Mesothelial cell of epicardium (in vitro differentiated cells): Measurements from ENCODE around the gene FRMD1. TPM values are rescaled to one million over a fixed set of nuclear protein-coding genes. Genes with fewer than 3 reads are reported as not detected.

Experiments
- DNase-seq, 2 experiments: peaks; one replicate each; pipeline ENCODE4 v3.0.0; 2021; ENCODE audit warnings: low spot score in 2 of 2; ENCODE audit not compliant: unreplicated experiment in 2 of 2
- H3K27ac Mint-ChIP-seq: 2 replicates; pipeline ENCODE4 v1.8.0; 2021; ENCODE audit warnings: mixed read lengths
- H3K27me3 Mint-ChIP-seq: 2 replicates; pipeline ENCODE4 v1.8.0; 2021; ENCODE audit warnings: low read depth, mixed read lengths
- H3K36me3 Mint-ChIP-seq: 2 replicates; pipeline ENCODE4 v1.8.0; 2021; ENCODE audit warnings: mixed read lengths
- H3K4me1 Mint-ChIP-seq: 2 replicates; pipeline ENCODE4 v1.8.0; 2021; ENCODE audit warnings: mixed read lengths
- H3K4me3 Mint-ChIP-seq: 2 replicates; pipeline ENCODE4 v1.8.0; 2021; ENCODE audit warnings: mild to moderate bottlenecking, moderate library complexity, mixed read lengths
- H3K9me3 Mint-ChIP-seq: 2 replicates; pipeline ENCODE4 v1.8.0; 2021; ENCODE audit warnings: mixed read lengths
- total RNA-seq: library from RNA; stranded (reverse); gene quantifications from 3 replicates; pipeline ENCODE4 v1.2.1, GENCODE V29; 2021
- TF ChIP-seq, protein P1 (sequence below): fragments of 200-600 bp; sonication (generic); IDR thresholded peaks from one replicate; pipeline ENCODE4 v1.5.0; 2021; ENCODE audit warnings: antibody characterized with exemption; ENCODE audit not compliant: unreplicated experiment

The FRMD1 gene
- total RNA-seq, 1 donor from 2014 or later, result not detected

DNA sequence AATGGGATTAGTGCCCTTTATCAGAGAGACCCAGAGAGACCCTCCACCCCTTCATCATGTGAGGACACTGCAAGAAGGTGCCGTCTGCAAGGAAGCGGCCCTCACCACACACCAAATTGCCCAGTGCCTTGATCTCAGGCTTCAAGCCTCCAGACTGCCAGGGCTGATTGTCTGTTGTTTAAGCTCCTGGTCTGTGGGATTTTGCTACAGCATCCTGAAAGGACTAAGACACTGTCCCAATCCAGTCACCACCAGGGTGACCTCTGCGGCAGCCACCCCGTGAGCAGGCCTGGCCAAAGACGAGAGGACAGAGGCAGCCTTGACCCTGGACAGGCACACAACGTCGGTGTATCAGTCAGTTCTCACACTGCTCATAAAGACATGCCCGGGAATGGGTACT is 13.5 kb upstream of the FRMD1 start:
- TF ChIP-seq, protein P1, sequence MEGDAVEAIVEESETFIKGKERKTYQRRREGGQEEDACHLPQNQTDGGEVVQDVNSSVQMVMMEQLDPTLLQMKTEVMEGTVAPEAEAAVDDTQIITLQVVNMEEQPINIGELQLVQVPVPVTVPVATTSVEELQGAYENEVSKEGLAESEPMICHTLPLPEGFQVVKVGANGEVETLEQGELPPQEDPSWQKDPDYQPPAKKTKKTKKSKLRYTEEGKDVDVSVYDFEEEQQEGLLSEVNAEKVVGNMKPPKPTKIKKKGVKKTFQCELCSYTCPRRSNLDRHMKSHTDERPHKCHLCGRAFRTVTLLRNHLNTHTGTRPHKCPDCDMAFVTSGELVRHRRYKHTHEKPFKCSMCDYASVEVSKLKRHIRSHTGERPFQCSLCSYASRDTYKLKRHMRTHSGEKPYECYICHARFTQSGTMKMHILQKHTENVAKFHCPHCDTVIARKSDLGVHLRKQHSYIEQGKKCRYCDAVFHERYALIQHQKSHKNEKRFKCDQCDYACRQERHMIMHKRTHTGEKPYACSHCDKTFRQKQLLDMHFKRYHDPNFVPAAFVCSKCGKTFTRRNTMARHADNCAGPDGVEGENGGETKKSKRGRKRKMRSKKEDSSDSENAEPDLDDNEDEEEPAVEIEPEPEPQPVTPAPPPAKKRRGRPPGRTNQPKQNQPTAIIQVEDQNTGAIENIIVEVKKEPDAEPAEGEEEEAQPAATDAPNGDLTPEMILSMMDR, result no peak
- Mint-ChIP-seq H3K4me3 (no peak overlapping the region), H3K9me3 (no peaks in the 10 kb centered on the region), H3K27me3 (no peaks in the 10 kb centered on the region), H3K4me1 (peaks cover 36% of the 10 kb centered on the region), H3K27ac (no peak overlapping the region), H3K36me3 (no peaks in the 10 kb centered on the region)
- no peak for DNase-seq

DNA sequence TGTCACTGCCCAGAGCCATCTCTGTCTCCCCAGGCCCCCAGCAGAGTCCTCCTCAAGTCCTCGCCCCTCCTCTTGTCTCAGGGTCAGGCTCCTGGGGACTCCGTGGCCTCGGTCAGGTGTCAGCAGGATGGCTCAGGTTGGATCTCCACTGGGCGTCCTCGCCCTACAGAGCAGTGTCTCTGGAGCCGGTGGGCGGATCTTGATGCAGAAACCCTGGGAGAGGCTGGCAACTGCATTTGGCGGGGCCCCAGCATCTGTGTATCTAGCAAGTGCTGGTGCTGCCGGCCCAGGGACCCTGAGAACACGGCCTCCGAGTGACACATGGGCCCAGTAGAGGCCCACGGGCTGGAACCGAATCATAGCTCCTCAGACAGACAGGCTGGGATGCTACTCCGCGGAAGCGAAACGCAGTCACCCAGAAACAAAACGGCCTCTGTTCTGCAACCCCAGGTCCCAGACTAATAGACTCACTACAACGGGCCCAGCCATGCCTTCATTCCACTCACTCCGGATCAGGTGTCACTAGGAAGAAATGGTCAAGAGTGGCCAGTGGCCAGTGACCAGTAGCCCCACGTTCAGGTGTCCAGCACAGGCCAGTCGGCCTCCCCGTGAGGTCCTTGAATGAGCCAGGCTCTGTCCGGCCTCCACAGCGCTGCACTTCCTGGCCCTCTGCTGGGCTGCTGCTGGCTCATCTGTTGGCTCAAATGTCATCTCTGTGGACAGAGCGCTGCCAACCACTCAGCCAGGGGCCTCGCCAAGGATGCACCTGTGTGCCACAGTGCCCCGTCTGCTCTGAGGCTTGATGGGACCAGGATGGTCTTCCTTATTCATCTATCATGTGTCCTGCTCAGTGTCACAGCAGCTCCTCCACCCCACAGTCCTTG is 12.6 kb upstream of the FRMD1 start:
- no peak for DNase-seq
- Mint-ChIP-seq H3K27me3 (no peaks in the 10 kb centered on the region), H3K27ac (no peak overlapping the region), H3K4me3 (no peak overlapping the region), H3K36me3 (no peaks in the 10 kb centered on the region), H3K4me1 (peaks cover 37% of the 10 kb centered on the region), H3K9me3 (no peaks in the 10 kb centered on the region)
- TF ChIP-seq, protein P1, result no peak

DNA sequence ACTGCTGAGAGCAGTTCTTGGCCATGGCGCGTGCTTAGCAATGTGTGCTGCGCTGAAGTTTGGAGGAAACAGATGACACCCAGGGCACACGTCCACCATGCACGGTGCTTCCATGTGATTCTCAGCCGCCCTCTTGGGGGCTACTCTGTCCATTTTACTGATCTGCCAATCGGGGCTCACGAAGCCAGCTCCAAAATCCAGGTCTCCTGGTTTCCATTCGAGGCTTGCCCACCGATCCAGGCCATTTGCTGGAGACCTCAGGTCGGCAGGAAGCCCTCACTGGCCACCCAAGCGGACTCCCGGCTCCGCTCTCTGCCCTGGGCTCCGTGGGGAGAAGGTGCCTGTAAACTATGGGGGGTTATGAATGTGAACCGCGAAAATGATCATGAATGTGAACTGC is 11.7 kb upstream of the FRMD1 start:
- peaks cover 37% of the 10 kb centered on the region for H3K4me1 Mint-ChIP-seq
- TF ChIP-seq, protein P1, result no peak
- no peaks in the 10 kb centered on the region for H3K36me3 Mint-ChIP-seq
- H3K27me3 Mint-ChIP-seq, result no peaks in the 10 kb centered on the region
- DNase-seq, result no peak
- no peak overlapping the region for H3K4me3 Mint-ChIP-seq
- no peaks in the 10 kb centered on the region for H3K9me3 Mint-ChIP-seq
- H3K27ac Mint-ChIP-seq, result no peak overlapping the region

DNA sequence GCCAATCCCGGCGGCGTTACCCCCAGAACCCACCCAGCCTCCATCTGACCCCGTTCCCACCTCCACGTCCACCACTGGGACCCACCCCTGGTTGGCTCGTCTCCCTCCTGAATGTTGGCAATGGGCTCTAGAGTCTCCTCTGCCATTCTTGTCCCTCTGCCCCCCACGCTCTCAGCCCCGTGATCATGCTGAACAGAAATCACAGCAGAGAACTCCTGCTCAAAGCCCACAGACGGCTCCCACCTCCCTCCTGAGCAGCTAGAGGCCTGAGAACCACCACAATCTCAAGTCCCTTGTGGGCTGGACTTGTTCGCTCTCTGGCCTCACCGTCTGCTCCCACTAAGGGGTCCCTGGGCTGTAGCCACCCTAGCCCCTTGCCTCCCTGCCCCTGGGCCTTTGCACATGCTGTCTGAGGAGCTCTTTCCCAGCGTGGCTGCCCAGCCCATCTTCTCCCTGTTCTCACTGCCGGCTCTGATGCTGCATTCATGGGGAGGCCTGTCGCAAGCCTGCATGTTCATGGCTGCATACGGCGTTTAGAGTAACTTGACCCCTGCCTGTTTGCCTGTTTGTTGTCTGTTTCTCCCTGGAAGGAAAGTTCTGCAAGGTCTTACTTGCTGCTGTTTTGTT is 11.2 kb upstream of the FRMD1 start:
- peak overlapping the region; percentile 56 for H3K27ac Mint-ChIP-seq
- H3K36me3 Mint-ChIP-seq, result no peaks in the 10 kb centered on the region
- H3K4me3 Mint-ChIP-seq, result no peak overlapping the region
- TF ChIP-seq, protein P1, result no peak
- no peak for DNase-seq
- no peaks in the 10 kb centered on the region for H3K27me3 Mint-ChIP-seq
- peaks cover 37% of the 10 kb centered on the region for H3K4me1 Mint-ChIP-seq
- no peaks in the 10 kb centered on the region for H3K9me3 Mint-ChIP-seq

DNA sequence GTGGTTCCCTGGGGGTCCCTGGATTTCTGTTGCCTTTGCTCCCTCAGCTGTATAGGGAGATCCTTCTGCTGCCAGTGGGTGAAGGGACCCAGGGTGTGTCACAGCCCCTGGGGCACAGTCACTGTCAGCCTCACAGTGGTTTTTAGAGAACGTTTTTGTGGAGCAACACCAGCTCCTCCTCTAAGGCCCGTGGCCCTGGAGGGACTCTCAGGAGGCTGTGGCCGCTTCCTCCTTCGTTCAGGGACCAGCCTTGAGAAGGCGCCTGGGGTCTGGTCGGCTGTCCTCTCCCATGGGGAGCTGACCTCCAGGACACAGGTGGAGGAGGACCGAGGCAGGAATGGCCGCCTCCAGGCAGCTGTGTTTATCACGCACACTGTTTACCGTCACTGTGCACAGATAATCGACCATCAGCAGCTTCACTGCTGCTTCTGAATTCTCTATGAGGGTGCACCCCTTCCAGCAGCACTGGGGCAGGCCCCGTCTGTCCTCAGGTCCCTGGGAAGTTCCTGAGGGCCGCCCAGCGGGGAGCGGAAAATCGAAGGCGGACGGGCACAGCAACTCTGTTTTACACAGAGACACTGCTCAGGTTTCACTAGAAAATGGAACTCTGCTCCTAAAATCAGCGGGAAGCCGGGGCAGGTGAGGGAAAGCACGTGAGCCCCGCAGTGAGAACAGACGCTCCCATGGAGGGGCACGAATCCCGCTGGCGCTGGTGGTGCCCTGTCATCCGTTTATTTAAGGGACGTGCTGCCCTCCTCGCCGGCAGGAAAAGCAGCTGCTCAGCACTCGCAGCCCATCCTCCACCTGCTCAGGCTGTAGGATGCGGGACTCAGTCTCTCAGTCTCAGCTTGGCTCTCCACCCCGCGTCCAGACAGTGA is 10.4 kb upstream of the FRMD1 start:
- Mint-ChIP-seq H3K9me3 (no peaks in the 10 kb centered on the region), H3K4me1 (peaks cover 37% of the 10 kb centered on the region), H3K4me3 (no peak overlapping the region), H3K27ac (peak overlapping the region; percentile 56), H3K27me3 (no peaks in the 10 kb centered on the region), H3K36me3 (no peaks in the 10 kb centered on the region)
- DNase-seq, result no peak
- TF ChIP-seq, protein P1, result no peak
